Lower lobe of right lung (tissue), 2 donors: ENCODE measurements around the gene SLC39A12. TPM values are rescaled to one million over a fixed set of nuclear protein-coding genes. Genes with fewer than 3 reads are reported as not detected.

Source experiments
- ATAC-seq, 2 donors: fragments of 200-7000 bp; cut with Tn5 transposase; one replicate each; pipeline ENCODE4 v1.9.1; 2020 to 2022; ENCODE audit warnings: mild to moderate bottlenecking in 2 of 2, moderate library complexity in 2 of 2
- DNase-seq: peaks from one replicate; pipeline ENCODE4 v3.0.0-alpha.2; 2020
- H3K27ac ChIP-seq: fragments of 200-600 bp; one replicate; pipeline ENCODE4 v1.8.0; 2022
- H3K27me3 ChIP-seq: fragments of 200-600 bp; one replicate; pipeline ENCODE4 v1.8.0; 2022; ENCODE audit warnings: low read depth
- H3K36me3 ChIP-seq: fragments of 200-600 bp; one replicate; pipeline ENCODE4 v1.8.0; 2022; ENCODE audit warnings: mild to moderate bottlenecking
- H3K4me1 ChIP-seq: fragments of 200-600 bp; one replicate; pipeline ENCODE4 v1.8.0; 2022
- H3K4me3 ChIP-seq: fragments of 200-600 bp; one replicate; pipeline ENCODE4 v1.8.0; 2022; ENCODE audit warnings: mild to moderate bottlenecking
- H3K9me3 ChIP-seq: fragments of 200-600 bp; one replicate; pipeline ENCODE4 v1.8.0; 2022
- CTCF ChIP-seq: fragments of 200-600 bp; IDR thresholded peaks from one replicate; pipeline ENCODE4 v1.8.0; 2022; ENCODE audit warnings: antibody characterized with exemption, mild to moderate bottlenecking
- intact Hi-C: fragments of 100-400 bp; cut with DNase I; formaldehyde crosslinking; loops from one replicate; pipeline ENCODE4 v1.11.0; 2022
- total RNA-seq: library from RNA; stranded (reverse); fragmentation: NEBNext Ultra II Directional; extraction: Animal tissue kit (Norgen Biotek cat#: 25700); gene quantifications from one replicate; pipeline ENCODE4 v1.2.1, GENCODE V29; 2021
- donor health status: DM: no; HTN: yes; CAD: no; lungs with severe emphysema.

The SLC39A12 gene
- total RNA-seq, 1 donor from 2014 or later: 0.41 TPM

GRCh38 chr10:17954861-17955260 lies 3.1 kb downstream of the SLC39A12 start:
- intact Hi-C loops: no loop called here
- ATAC-seq: no peak
- no peaks in the 10 kb centered on the region for H3K4me1 ChIP-seq
- DNase-seq: no peak
- no peaks in the 10 kb centered on the region for H3K36me3 ChIP-seq
- no peak overlapping the region for H3K27ac ChIP-seq
- H3K4me3 ChIP-seq: no peak overlapping the region
- no peak for TF ChIP-seq CTCF
- no peaks in the 10 kb centered on the region for H3K27me3 ChIP-seq
- H3K9me3 ChIP-seq: no peaks in the 10 kb centered on the region

GRCh38 chr10:17958049-17958448 lies 6.3 kb downstream of the SLC39A12 start:
- no peak for TF ChIP-seq CTCF
- intact Hi-C loops: no loop called here
- H3K27ac ChIP-seq: no peak overlapping the region
- H3K27me3 ChIP-seq: no peaks in the 10 kb centered on the region
- H3K36me3 ChIP-seq: no peaks in the 10 kb centered on the region
- no peaks in the 10 kb centered on the region for H3K9me3 ChIP-seq
- H3K4me1 ChIP-seq: no peaks in the 10 kb centered on the region
- H3K4me3 ChIP-seq: no peak overlapping the region
- ATAC-seq (no peak), DNase-seq (no peak)

- no peaks in the 10 kb centered on the region for H3K27me3 ChIP-seq
- no peaks in the 10 kb centered on the region for H3K4me1 ChIP-seq
- no peak for TF ChIP-seq CTCF
- no peak overlapping the region for H3K4me3 ChIP-seq
- no peaks in the 10 kb centered on the region for H3K36me3 ChIP-seq
- no peak for DNase-seq
- intact Hi-C loops: no loop called here
- no peak overlapping the region for H3K27ac ChIP-seq
- ATAC-seq: no peak
- H3K9me3 ChIP-seq: no peaks in the 10 kb centered on the region
These were observed 8.2 kb downstream of the SLC39A12 start for GRCh38 chr10:17959870-17960269.

- TF ChIP-seq CTCF: no peak
- Histone ChIP-seq H3K9me3 (no peaks in the 10 kb centered on the region), H3K27me3 (no peaks in the 10 kb centered on the region), H3K36me3 (no peaks in the 10 kb centered on the region), H3K4me3 (no peak overlapping the region), H3K4me1 (no peaks in the 10 kb centered on the region), H3K27ac (no peak overlapping the region)
- intact Hi-C loops: no loop called here
- no peak for ATAC-seq
- no peak for DNase-seq
These were observed 10.1 kb downstream of the SLC39A12 start for GRCh38 chr10:17961551-17962422.

GRCh38 chr10:17963431-17963830 lies 11.7 kb downstream of the SLC39A12 start:
- intact Hi-C loops: no loop called here
- Histone ChIP-seq H3K27ac (no peak overlapping the region), H3K4me1 (no peaks in the 10 kb centered on the region), H3K36me3 (no peaks in the 10 kb centered on the region), H3K9me3 (no peaks in the 10 kb centered on the region), H3K4me3 (no peak overlapping the region), H3K27me3 (no peaks in the 10 kb centered on the region)
- no peak for ATAC-seq
- no peak for DNase-seq
- no peak for TF ChIP-seq CTCF
